Small intestine (tissue), 7 donors: ENCODE measurements around the gene NMRK1. TPM values are rescaled to one million over a fixed set of nuclear protein-coding genes. Genes with fewer than 3 reads are reported as not detected.

Experiments
- DNase-seq, 2 donors: peaks; one replicate each; pipeline versions ENCODE4 v3.0.0 to v3.0.0-alpha.2; 2013
- FAIRE-seq: peaks from 2 replicates; lab custom pipeline; 2012; peaks lifted over from hg19 to GRCh38; lab: Jason Lieb, UNC
- H3K27ac ChIP-seq, 3 donors: one replicate each; pipeline ENCODE4 v1.5.1; 2013; ENCODE audit warnings: low read length in 2 of 3, mild to moderate bottlenecking in 2 of 3, control low read depth in 1 of 3, inconsistent platforms in 1 of 3, low read depth in 1 of 3, moderate library complexity in 1 of 3
- H3K27me3 ChIP-seq, 3 donors: one replicate each; pipeline ENCODE4 v1.6.1; 2013; ENCODE audit warnings: low read length in 3 of 3, inconsistent platforms in 1 of 3; ENCODE audit not compliant: control insufficient read depth in 3 of 3, insufficient read depth in 3 of 3
- H3K36me3 ChIP-seq, 3 donors: one replicate each; pipeline ENCODE4 v1.6.1; 2013; ENCODE audit warnings: low read length in 3 of 3, inconsistent platforms in 1 of 3, low read depth in 1 of 3, mild to moderate bottlenecking in 1 of 3, moderate library complexity in 1 of 3; ENCODE audit not compliant: control insufficient read depth in 3 of 3, insufficient read depth in 2 of 3
- H3K4me1 ChIP-seq, 3 donors: one replicate each; pipeline ENCODE4 v1.6.1; 2013; ENCODE audit warnings: low read length in 2 of 3, inconsistent platforms in 1 of 3, low read depth in 1 of 3, mild to moderate bottlenecking in 1 of 3, moderate library complexity in 1 of 3; ENCODE audit not compliant: control insufficient read depth in 3 of 3, insufficient read depth in 2 of 3
- H3K4me3 ChIP-seq, 3 donors: one replicate each; pipeline ENCODE4 v1.5.1; 2013; ENCODE audit warnings: low read length in 3 of 3, control low read depth in 1 of 3, inconsistent platforms in 1 of 3, low read depth in 1 of 3, mild to moderate bottlenecking in 1 of 3, moderate library complexity in 1 of 3
- H3K9me3 ChIP-seq, 2 donors: one replicate each; pipeline ENCODE4 v1.6.1; 2013; ENCODE audit warnings: low read depth in 1 of 2, low read length in 1 of 2; ENCODE audit not compliant: control insufficient read depth in 2 of 2, insufficient read depth in 1 of 2
- WGBS, 3 donors: extraction: QIAGEN DNeasy Blood & Tissue Kit; methylation state at CpG; one replicate each; pipeline ENCODE4 v1.1.7; 2013; 5-methylcytosine and 5-hydroxymethylcytosine counted together
- polyA plus RNA-seq, 4 donors: library from polyadenylated mRNA; stranded (reverse) in 3 of 4; unstranded in 1 of 4; fragments of 200-250 nt in 3 of 4; fragments of 120-200 nt in 1 of 4; gene quantifications; one replicate each; pipeline versions ENCODE4 v1.2.1 to v1.2.3, GENCODE V29; 2013
- donor health status: healthy with polysubstance abuse.
- donor health status: control.
- donor health status: control.
- donor health status: Bipolar disorder and iron deficiency.
- donor health status: healthy.

Gene NMRK1
- polyA plus RNA-seq, 4 donors: 19.9 to 95.7 (median 47.9) TPM

DNA sequence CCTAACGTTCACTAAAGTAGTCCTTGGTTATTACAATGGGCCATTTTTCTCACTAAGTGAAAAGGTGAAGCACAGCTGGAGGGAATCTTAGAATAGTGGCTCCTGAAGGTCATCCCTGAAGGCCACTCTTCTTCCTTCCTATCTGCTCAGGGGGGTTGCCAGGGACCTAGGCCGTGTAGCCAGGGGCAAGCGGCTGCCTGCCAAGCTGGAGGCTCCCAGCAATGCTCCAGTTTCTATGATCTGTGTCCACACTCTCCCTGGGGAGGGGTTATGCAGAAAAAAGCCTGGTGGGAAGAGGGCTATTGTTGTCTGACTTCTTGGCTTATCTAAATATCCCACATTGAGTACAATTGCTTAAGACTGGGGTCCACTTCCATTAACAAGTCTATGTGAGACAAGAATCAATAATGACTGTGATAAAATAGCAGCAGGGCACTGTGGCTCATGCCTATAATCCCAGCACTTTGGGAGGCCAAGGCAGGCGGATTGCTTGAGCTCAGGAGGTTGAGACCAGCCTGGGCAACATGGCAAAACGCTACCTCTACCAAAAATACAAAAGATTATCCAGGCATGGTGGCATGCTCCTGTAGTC is 3.8 kb downstream of the NMRK1 start:
- no peaks in the 10 kb centered on the region for H3K9me3 ChIP-seq
- peaks cover 4 to 17% (median 15%) of the 10 kb centered on the region in 3 donors for H3K4me1 ChIP-seq
- DNase-seq (no peak), FAIRE-seq (no peak)
- H3K4me3 ChIP-seq: no peak overlapping the region
- peak overlapping the region in 1 of 3 donors; percentile 64 for H3K27ac ChIP-seq
- no peaks in the 10 kb centered on the region for H3K27me3 ChIP-seq
- peaks cover 0 to 10% (median 6%) of the 10 kb centered on the region in 3 donors for H3K36me3 ChIP-seq
- 65 to 77% (median 73%) methylated on average over 5 of the region's 5 CpGs for WGBS, 3 donors

DNA sequence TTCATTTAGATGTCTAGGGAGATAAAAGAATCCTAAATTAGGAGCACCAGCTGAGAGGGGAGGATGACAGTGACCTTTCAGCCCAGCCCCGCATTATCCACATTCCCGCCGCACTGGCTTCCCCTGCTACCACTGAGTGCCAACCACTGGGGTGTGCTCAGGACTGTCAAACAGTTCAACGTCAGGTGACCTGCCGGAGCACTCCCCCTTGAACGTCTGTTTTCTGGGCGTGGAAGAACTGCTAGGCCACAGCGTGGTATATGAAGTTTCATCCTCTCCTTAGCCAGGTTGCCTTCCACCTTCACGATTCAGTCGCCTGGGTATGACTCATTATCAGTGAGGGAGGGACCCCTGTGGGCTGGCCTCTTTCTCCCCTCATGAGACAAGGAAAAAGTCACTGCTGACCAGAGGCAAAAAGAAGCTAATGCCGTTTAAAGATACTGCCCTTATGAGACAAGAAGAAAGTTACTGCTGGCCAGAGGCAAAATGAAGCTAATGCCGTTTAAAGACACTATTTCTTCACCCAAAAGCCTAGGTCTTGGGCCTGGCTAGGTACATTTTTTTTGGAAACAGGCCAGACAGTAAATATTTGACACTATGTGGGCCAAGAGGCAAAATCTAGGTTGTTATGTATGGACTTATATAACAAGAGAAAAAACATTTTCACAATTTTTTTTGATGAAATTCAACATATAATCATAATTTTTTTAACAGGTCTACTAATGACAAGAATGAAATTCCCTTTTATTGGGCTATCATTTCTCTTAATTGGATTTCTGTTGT is 4.6 kb downstream of the NMRK1 start:
- FAIRE-seq: no peak
- Histone ChIP-seq H3K4me1 (peaks cover 4 to 17% (median 15%) of the 10 kb centered on the region in 3 donors), H3K36me3 (peaks cover 0 to 10% (median 6%) of the 10 kb centered on the region in 3 donors), H3K4me3 (no peak overlapping the region), H3K27me3 (no peaks in the 10 kb centered on the region), H3K9me3 (no peaks in the 10 kb centered on the region), H3K27ac (peak overlapping the region in 2 of 3 donors; percentile 47 to 64)
- DNase-seq: peak; percentile 77 to 82
- WGBS, 3 donors: 9 to 52% (median 28%) methylated on average over 12 of the region's 12 CpGs

DNA sequence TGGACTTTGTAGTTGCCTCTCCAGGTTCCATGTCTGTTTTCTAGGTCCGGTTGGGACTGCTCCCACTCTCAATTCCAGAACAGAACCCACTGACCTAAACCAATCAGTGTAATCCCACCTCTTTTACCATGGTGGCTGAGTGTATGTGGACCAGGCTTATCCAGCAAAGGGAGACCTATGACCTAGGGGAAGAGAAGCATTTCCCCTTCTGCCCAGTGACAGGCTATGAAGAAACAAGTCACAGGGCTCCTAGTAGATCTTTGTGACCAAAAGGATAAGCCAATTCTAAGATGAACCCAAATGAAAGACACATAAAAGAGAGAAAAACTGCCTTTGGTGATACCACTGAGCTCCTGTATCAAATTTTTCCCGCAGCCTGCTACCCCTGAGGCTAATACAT is 6.3 kb downstream of the NMRK1 start:
- WGBS, 3 donors: 52 to 72% (median 63%) methylated on average over 2 of the region's 2 CpGs
- no peak overlapping the region for H3K4me3 ChIP-seq
- H3K4me1 ChIP-seq: peaks cover 4 to 17% (median 15%) of the 10 kb centered on the region in 3 donors
- no peaks in the 10 kb centered on the region for H3K27me3 ChIP-seq
- no peak for DNase-seq
- FAIRE-seq: no peak
- H3K27ac ChIP-seq: no peak overlapping the region
- no peaks in the 10 kb centered on the region for H3K9me3 ChIP-seq
- H3K36me3 ChIP-seq: peaks cover 0 to 14% (median 8%) of the 10 kb centered on the region in 3 donors

DNA sequence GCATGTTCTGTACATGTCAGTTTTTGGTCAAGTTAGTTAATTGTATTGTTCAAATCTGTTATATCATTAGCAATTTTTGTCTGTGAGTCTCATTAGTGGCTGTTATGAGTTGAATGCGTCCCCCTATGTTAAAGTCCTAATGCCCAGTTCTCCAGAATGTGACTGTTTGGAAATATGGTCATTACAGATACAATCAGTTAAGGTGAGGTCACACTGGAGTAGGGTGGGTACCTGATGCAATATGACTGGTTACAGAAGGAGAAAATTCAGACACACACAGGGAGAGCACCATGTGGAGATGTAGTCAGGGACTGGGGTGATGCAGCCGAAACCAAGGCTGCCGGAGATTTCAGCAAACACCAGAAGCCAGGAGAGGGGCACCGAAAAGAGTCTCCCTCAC is 15.1 kb downstream of the NMRK1 start:
- Histone ChIP-seq H3K4me1 (no peaks in the 10 kb centered on the region), H3K36me3 (peaks cover 0 to 11% (median 0%) of the 10 kb centered on the region in 3 donors), H3K27me3 (no peaks in the 10 kb centered on the region), H3K4me3 (no peak overlapping the region), H3K9me3 (no peaks in the 10 kb centered on the region), H3K27ac (no peak overlapping the region)
- WGBS, 3 donors: 97 to 100% (median 99%) methylated on average over 4 of the region's 4 CpGs
- FAIRE-seq (no peak), DNase-seq (no peak)

DNA sequence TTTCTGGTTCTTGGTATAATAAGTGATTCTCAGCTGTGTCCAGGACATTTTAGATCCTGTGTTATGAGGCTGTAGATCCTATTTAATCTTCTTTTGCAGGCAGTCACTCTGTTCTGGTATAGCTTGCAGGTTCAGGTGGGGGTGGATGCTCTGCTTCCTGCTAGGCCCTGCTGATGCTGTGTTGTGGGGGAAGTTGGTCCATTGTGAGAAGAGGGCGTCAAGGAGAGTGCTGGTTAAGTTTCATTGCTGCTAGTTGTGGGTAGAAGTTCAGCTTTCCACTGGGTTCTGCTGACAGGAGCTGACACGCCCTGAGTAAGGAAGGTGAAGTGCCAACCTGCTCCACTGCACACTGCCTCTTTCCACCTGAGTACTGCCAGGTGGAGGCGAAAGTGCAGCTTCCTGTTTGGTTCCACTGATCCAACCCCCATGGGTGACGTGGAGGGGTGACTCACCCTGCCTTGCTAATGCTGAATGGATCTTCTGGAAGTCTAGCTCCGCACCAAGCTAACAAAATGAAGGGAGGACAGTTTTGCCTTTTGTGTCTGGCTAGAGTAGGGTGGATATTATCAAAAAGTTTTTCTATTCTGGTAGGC is 16.3 kb downstream of the NMRK1 start:
- FAIRE-seq (no peak), DNase-seq (peak; percentile 36 to 98)
- Histone ChIP-seq H3K27ac (peak overlapping the region in 2 of 3 donors; percentile 77 to 89), H3K36me3 (peaks cover 0 to 10% (median 2%) of the 10 kb centered on the region in 3 donors), H3K27me3 (no peaks in the 10 kb centered on the region), H3K4me3 (peak overlapping the region in 1 of 3 donors; percentile 37), H3K9me3 (no peaks in the 10 kb centered on the region), H3K4me1 (no peaks in the 10 kb centered on the region)
- 10 to 57% (median 35%) methylated on average over 5 of the region's 5 CpGs for WGBS, 3 donors

DNA sequence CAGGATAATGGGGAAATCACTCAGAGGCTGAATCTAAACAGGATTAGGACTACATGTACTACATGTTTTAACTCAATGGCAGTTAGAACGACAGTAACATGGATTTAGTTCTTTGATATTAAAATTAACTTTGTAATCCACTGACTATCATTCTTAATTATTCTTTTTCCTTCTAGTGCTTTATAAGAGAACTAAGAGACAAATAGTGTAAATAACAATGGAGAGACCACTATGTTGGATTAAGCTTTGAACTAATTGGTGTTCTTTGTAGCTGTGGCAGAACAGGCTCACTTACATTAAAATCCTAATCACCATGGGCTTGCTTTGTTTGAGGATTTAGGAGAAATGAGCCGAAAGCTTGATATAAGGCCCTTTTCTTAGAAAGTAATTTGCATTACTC is 18.8 kb downstream of the NMRK1 start:
- Histone ChIP-seq H3K4me1 (no peaks in the 10 kb centered on the region), H3K27me3 (no peaks in the 10 kb centered on the region), H3K36me3 (peaks cover 0 to 12% (median 2%) of the 10 kb centered on the region in 3 donors), H3K4me3 (no peak overlapping the region), H3K27ac (no peak overlapping the region), H3K9me3 (no peaks in the 10 kb centered on the region)
- DNase-seq (no peak), FAIRE-seq (no peak)
- 48 to 71% (median 66%) methylated on average over 2 of the region's 2 CpGs for WGBS, 3 donors

DNA sequence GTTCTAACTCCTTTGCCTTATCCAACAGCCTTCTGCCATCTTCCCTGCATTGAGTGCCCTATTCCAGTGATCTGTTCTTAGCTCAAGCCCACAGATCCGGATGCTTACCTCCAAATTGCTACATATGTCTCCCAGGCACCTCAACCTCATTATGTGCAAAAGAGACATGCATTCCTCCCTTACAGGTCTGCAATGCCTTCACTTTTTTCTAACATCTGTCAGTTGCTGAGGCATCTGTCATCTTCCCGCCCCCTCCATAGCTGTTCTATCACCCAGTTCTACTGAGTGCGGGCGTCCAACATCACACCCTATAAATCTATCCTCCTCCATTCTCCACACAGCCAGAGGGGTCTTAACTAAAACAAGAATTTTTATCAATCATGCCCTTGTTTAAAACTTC is 20.1 kb downstream of the NMRK1 start:
- H3K27me3 ChIP-seq: no peaks in the 10 kb centered on the region
- H3K4me1 ChIP-seq: no peaks in the 10 kb centered on the region
- H3K9me3 ChIP-seq: no peaks in the 10 kb centered on the region
- DNase-seq (no peak), FAIRE-seq (no peak)
- no peak overlapping the region for H3K4me3 ChIP-seq
- no peak overlapping the region for H3K27ac ChIP-seq
- WGBS, 3 donors: 73 to 94% (median 89%) methylated on average over 4 of the region's 4 CpGs
- H3K36me3 ChIP-seq: peaks cover 0 to 12% (median 2%) of the 10 kb centered on the region in 3 donors

DNA sequence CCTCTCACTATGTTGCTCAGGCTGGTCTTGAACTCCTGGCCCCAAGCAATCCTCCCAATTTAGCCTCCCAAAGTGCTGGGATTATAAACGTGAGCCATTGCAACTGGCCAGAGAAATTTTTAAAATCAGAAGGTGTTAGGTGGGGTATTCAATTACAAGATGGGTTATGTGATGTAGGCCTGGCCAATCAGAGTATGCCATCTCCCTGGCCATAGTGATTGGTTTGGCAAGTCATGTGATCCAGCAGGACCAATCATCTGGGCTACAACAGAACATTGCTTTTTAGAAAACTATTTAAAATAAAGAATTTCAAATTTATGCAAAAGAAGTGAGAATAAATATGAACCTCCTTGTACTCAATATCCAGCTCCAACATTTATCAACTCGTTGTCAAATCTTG is 22.4 kb downstream of the NMRK1 start:
- no peak overlapping the region for H3K27ac ChIP-seq
- WGBS, 3 donors: 46 to 95% (median 93%) methylated on average over 2 of the region's 2 CpGs
- H3K9me3 ChIP-seq: no peaks in the 10 kb centered on the region
- no peak overlapping the region for H3K4me3 ChIP-seq
- no peaks in the 10 kb centered on the region for H3K27me3 ChIP-seq
- H3K36me3 ChIP-seq: peaks cover 0 to 7% (median 4%) of the 10 kb centered on the region in 3 donors
- DNase-seq (no peak), FAIRE-seq (no peak)
- no peaks in the 10 kb centered on the region for H3K4me1 ChIP-seq
